ENCODE data around the gene EPN2.
A peak's percentile ranks its signal among the peaks of the same experiment; 100 is the strongest.

The EPN2 gene

GRCh38 chr17:19331134-19331533 lies 94.0 kb downstream of the EPN2 start:
- DNase-seq (ENCODE audit: low read depth), result no peak

- no peak for DNase-seq (ENCODE audit: low read depth)
Measured at GRCh38 chr17:19331543-19332245, 94.5 kb downstream of the EPN2 start.

- DNase-seq (ENCODE audit: low read depth), result no peak
Measured at GRCh38 chr17:19332371-19333131, 95.4 kb downstream of the EPN2 start.

GRCh38 chr17:19333132-19333440 lies 95.9 kb downstream of the EPN2 start:
- DNase-seq (ENCODE audit: low read depth), result no peak

- no peak for DNase-seq (ENCODE audit: low read depth)
Measured at GRCh38 chr17:19333736-19334290, 96.6 kb downstream of the EPN2 start.

- no peak for DNase-seq (ENCODE audit: low read depth)
Measured at GRCh38 chr17:19334331-19334730, 97.2 kb downstream of the EPN2 start.

GRCh38 chr17:19335951-19336631 lies 98.9 kb downstream of the EPN2 start:
- no peak for DNase-seq (ENCODE audit: low read depth)

GRCh38 chr17:19336938-19337711 lies 100.0 kb downstream of the EPN2 start:
- DNase-seq (ENCODE audit: low read depth), result no peak

- DNase-seq (ENCODE audit: low read depth), result no peak
Measured at GRCh38 chr17:19337712-19338023, 100.5 kb downstream of the EPN2 start.

- peak; percentile 48 for DNase-seq (ENCODE audit: low read depth)
Measured at GRCh38 chr17:19338031-19338990, 101.1 kb downstream of the EPN2 start.

- DNase-seq (ENCODE audit: low read depth), result no peak
Measured at GRCh38 chr17:19339341-19339815, 102.2 kb downstream of the EPN2 start.

- no peak for DNase-seq (ENCODE audit: low read depth)
Measured at GRCh38 chr17:19341211-19341631, 104.1 kb downstream of the EPN2 start.

GRCh38 chr17:19341641-19342610 lies 104.8 kb downstream of the EPN2 start:
- no peak for DNase-seq (ENCODE audit: low read depth)

GRCh38 chr17:19342611-19343255 lies 105.6 kb downstream of the EPN2 start:
- no peak for DNase-seq (ENCODE audit: low read depth)

GRCh38 chr17:19343256-19343630 lies 106.1 kb downstream of the EPN2 start:
- DNase-seq (ENCODE audit: low read depth), result no peak

- no peak for DNase-seq (ENCODE audit: low read depth)
Measured at GRCh38 chr17:19343671-19344151, 106.5 kb downstream of the EPN2 start.

GRCh38 chr17:19344311-19345066 lies 107.3 kb downstream of the EPN2 start:
- no peak for DNase-seq (ENCODE audit: low read depth)

- DNase-seq (ENCODE audit: low read depth), result no peak
Measured at GRCh38 chr17:19345067-19345460, 107.9 kb downstream of the EPN2 start.

All from activated T-cell treated with anti-CD3 and anti-CD28 coated beads for 24 hours (primary cell).